ENCODE results near the gene MPO. TPM values are rescaled to one million over a fixed set of nuclear protein-coding genes. Genes with fewer than 3 reads are reported as not detected.

Gene MPO
- total RNA-seq, 2 donors from 2014 or later = 0.57 TPM; not detected in 1

DNA sequence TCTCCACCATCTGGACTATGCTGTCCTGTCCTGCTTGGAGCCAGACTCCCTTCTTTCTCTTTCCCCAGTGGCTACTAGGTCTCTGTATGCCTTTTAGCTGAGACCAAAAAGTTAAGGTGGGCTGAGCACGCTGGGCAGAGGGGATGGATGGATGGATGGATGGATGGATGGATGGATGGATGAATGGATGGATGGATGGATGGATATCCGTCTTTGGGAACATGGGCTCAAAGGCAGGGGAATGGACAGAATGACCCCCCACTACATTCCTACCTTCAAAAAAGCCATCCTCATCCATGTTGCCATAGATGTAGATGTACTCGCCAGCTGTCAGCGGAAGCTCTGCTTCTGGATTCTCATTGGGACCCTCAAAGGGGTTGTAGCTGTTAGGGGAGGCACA lies 35.0 kb upstream of the MPO start:
- no peak for DNase-seq (ENCODE audit: low spot score)
- Histone ChIP-seq H3K27ac (no peak overlapping the region), H3K36me3 (no peaks in the 10 kb centered on the region), H3K9me3 (no peaks in the 10 kb centered on the region), H3K27me3 (replicated peaks; ENCODE audit: insufficient read depth) (no peaks in the 10 kb centered on the region), H3K4me3 (no peak overlapping the region), H3K4me1 (replicated peaks) (no peaks in the 10 kb centered on the region)
- WGBS = 95% methylated on average over 4 of the region's 4 CpGs
- intact Hi-C loops (cut with DNase I) = no loop called here
- no peak for TF ChIP-seq POLR2A (IDR thresholded peaks at IDR 0.05)
- TF ChIP-seq POLR2AphosphoS5 (IDR thresholded peaks at IDR 0.05) = no peak

DNA sequence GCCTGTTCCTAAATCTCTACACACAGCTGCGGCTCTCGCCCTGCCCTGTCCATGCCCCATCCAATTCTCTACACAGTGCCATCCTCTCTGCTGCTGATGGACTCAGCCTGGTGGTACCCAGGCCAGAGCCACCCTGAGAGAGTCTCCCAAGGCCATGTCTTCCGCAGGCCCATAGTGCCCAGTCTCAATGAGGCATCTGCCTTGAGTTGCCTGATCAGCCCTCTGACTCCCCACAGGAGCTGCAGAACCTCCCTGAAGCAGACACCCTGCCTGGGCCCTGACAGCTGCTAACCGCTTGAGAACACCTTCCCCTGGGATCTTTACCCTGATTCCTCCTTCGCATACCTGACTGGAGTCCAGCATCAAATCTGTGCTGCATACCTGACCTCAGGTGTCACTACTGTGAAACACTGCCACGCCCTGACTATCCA lies 34.6 kb upstream of the MPO start:
- TF ChIP-seq POLR2A (IDR thresholded peaks at IDR 0.05) (no peak), POLR2AphosphoS5 (IDR thresholded peaks at IDR 0.05) (no peak)
- intact Hi-C loops (cut with DNase I) = no loop called here
- DNase-seq (ENCODE audit: low spot score) = no peak
- no peaks in the 10 kb centered on the region for H3K27me3 ChIP-seq (replicated peaks; ENCODE audit: insufficient read depth)
- 97% methylated on average over 6 of the region's 6 CpGs for WGBS
- no peaks in the 10 kb centered on the region for H3K4me1 ChIP-seq (replicated peaks)
- no peak overlapping the region for H3K4me3 ChIP-seq
- H3K27ac ChIP-seq = no peak overlapping the region
- no peaks in the 10 kb centered on the region for H3K9me3 ChIP-seq
- H3K36me3 ChIP-seq = no peaks in the 10 kb centered on the region

DNA sequence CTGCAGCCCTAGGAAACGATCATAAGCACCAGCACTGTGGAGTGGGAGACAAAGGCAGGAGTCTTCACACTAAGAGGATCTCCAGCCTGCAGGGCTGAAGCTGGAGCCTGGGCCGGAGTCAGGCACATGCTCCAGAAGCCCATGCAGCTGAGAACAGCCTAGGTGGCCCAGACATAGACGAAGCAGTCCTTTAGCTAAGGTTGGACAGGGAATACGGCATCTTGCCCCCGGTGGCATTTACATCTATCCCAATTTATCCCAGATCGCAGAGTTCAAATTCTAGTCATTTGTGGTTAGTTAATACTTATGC lies 33.9 kb upstream of the MPO start:
- intact Hi-C loops (cut with DNase I) = no loop called here
- TF ChIP-seq POLR2A (IDR thresholded peaks at IDR 0.05) (no peak), POLR2AphosphoS5 (IDR thresholded peaks at IDR 0.05) (no peak), CTCF (IDR thresholded peaks at IDR 0.05) (no peak)
- H3K9me3 ChIP-seq = no peaks in the 10 kb centered on the region
- no peaks in the 10 kb centered on the region for H3K27me3 ChIP-seq (replicated peaks; ENCODE audit: insufficient read depth)
- 89% methylated on average over 6 of the region's 6 CpGs for WGBS
- no peaks in the 10 kb centered on the region for H3K36me3 ChIP-seq
- H3K4me1 ChIP-seq (replicated peaks) = no peaks in the 10 kb centered on the region
- no peak overlapping the region for H3K4me3 ChIP-seq
- no peak for DNase-seq (ENCODE audit: low spot score)
- H3K27ac ChIP-seq = no peak overlapping the region

DNA sequence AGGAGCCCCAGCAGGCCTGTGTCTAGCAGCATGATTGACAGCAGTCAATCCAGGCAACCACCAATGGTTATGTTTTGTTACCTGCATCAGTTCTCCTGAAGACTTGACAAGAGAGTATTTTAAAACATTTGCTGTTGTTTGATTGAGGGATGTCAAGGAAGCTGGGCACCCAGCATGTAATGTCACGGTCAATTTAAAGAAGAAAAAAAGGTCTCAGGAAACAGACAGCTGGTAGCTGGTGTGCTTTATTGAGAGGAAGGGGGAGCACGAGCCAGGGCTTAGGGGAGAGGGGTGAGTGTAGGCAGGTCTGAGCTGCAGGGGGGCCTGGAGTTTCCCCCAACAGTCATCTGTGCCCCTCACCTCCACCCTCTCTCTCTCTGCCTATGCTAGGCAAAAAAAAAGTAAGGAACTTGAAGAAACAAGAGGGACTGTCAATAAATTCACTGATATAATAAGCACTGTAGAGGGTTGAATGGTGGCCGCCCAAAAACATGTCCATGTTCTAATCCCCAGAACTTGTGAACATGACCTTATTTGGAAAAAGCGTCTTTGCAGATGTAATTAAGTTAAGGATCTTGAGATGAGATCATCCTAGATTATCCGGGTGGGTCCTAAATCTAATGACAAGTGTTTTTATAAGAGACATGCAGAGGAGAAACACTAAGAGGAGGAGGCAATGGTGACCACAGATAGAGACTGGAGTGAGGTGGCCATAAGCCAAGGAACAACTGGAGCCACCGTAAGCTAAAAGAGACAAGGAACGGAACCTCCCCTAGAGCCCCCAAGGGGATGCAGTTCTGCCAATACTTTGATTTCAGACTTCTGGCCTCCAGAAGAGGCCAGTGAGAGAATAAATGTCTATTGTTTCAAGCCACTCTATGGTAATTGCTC lies 33.3 kb upstream of the MPO start:
- no peak for DNase-seq (ENCODE audit: low spot score)
- TF ChIP-seq POLR2AphosphoS5 (IDR thresholded peaks at IDR 0.05) (no peak), POLR2A (IDR thresholded peaks at IDR 0.05) (no peak), CTCF (IDR thresholded peaks at IDR 0.05) (no peak)
- Histone ChIP-seq H3K4me1 (replicated peaks) (no peaks in the 10 kb centered on the region), H3K4me3 (no peak overlapping the region), H3K27ac (no peak overlapping the region), H3K36me3 (no peaks in the 10 kb centered on the region), H3K9me3 (no peaks in the 10 kb centered on the region), H3K27me3 (replicated peaks; ENCODE audit: insufficient read depth) (no peaks in the 10 kb centered on the region)
- 72% methylated on average over 7 of the region's 7 CpGs for WGBS
- intact Hi-C loops (cut with DNase I) = no loop called here

DNA sequence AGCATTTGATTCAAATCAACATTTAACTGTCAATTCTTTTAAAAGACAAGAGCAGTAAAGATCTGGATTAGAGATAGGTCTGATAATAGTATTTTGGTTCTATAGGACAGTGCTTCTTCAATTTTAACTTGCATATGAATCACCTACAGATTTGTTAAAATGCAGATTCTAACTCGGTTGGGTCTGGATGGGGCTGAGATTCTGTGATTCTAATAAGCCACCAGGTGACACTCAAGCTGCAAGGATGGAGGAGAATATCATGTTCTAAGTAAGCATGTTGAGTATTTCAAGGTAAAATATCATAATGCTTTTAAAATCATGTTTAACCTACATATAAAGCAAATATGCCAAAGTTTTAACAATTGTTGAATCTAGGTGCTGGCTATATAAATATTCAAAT lies 32.1 kb upstream of the MPO start:
- Histone ChIP-seq H3K4me1 (replicated peaks) (no peaks in the 10 kb centered on the region), H3K27ac (no peak overlapping the region), H3K4me3 (no peak overlapping the region), H3K9me3 (no peaks in the 10 kb centered on the region), H3K36me3 (no peaks in the 10 kb centered on the region), H3K27me3 (replicated peaks; ENCODE audit: insufficient read depth) (no peaks in the 10 kb centered on the region)
- no peak for DNase-seq (ENCODE audit: low spot score)
- TF ChIP-seq CTCF (IDR thresholded peaks at IDR 0.05) (no peak), POLR2AphosphoS5 (IDR thresholded peaks at IDR 0.05) (no peak), POLR2A (IDR thresholded peaks at IDR 0.05) (no peak)
- intact Hi-C loops (cut with DNase I) = no loop called here
- WGBS = 50% methylated on average over 1 of the region's 1 CpG
